ENCODE measurements around the gene TRIP10.

GRCh38 chr19:6719540-6719861 is 20.0 kb upstream of the TRIP10 start:
- TF ChIP-seq CTCF (IDR thresholded peaks at IDR 0.05) (no peak), POLR2A (IDR thresholded peaks at IDR 0.05) (no peak)
